Stomach smooth muscle (tissue), 2 donors: ENCODE data around the gene NFATC4.
"Not testable (repeated sequence)": the region's sequence is repeated elsewhere in the genome, so short reads cannot be mapped to it uniquely, and the experiment has no call there.

Experiments
- H3K27ac ChIP-seq: one replicate; pipeline ENCODE4 v1.7.0; 2013; ENCODE audit warnings: mild to moderate bottlenecking, low read length, inconsistent platforms
- H3K27me3 ChIP-seq, 2 donors: one replicate each; pipeline ENCODE4 v1.7.0; 2013; ENCODE audit warnings: low read length in 2 of 2; ENCODE audit not compliant: insufficient read depth in 2 of 2, control insufficient read depth in 1 of 2
- H3K36me3 ChIP-seq, 2 donors: one replicate each; pipeline ENCODE4 v1.7.0; 2013; ENCODE audit warnings: low read length in 2 of 2; ENCODE audit not compliant: control insufficient read depth in 2 of 2, insufficient read depth in 2 of 2
- H3K4me1 ChIP-seq: one replicate; pipeline ENCODE4 v1.7.0; 2013; ENCODE audit warnings: low read length; ENCODE audit not compliant: control insufficient read depth, insufficient read depth
- H3K4me3 ChIP-seq, 2 donors: one replicate each; pipeline ENCODE4 v1.7.0; 2013; ENCODE audit warnings: low read length in 2 of 2
- H3K9ac ChIP-seq, 2 donors: one replicate each; pipeline ENCODE4 v1.7.0; 2013; ENCODE audit warnings: low read length in 2 of 2, mild to moderate bottlenecking in 1 of 2
- H3K9me3 ChIP-seq, 2 donors: one replicate each; pipeline ENCODE4 v1.7.0; 2013; ENCODE audit warnings: low read length in 2 of 2; ENCODE audit not compliant: control insufficient read depth in 2 of 2
- donor health status: healthy.
- donor health status: Pancreatic carcinoma.

NFATC4 gene

DNA sequence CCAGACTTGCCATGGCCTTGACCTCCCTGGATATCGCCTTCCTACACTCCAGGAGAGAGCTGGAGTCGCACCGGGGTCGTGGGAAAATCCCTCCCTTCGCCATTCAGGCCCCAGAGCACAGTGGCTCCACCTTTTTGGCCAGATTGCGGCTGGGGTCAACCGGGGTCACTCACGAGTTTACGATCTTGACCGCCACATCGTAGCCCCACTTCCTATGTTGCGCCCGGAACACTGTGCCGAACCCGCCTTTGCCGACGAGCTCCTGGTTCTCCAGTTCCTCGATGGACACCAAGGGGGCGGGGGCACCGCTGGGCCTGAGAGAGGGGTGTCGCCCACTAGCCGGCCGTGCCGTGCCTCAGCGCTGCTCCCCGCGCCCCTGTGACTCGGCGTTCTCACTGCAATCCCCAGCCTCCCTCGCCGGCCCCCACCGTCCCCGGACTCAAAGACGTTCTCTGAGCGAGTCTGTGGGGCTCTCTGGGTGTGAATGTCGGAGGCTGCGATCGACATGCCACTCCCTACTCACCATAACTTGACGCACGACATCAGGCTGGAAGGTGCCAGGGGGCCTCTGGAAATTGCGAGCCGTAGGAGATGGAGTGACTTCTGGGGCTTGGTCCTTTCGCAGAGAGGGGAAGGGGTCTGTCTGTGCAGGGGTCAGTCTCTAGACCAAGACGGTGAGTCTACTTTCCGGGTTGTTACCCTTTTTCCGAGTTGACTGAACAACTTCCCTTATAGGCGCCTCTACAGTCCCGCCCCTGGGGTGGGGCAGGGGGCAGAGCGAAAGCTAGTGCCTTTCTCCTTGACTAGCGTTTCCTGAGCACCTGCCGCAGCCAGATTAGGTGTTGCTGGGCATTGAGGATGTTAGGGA, 28.5 kb upstream of the NFATC4 start, which contains the start of gene RIPK3:
Gene RIPK3 (minus strand): TSS at position 708 of the 868 bp plus-strand sequence. CDS start 165 bp downstream, at position 543.
- H3K9me3 ChIP-seq, result no peaks in the 10 kb centered on the region
- peaks cover 4% of the 10 kb centered on the region for H3K4me1 ChIP-seq
- peak within 1 kb of the TSS; percentile 24 for H3K27ac ChIP-seq
- no peaks in the 10 kb centered on the region for H3K36me3 ChIP-seq
- H3K9ac ChIP-seq, result no peak within 1 kb of the TSS
- H3K27me3 ChIP-seq, result peaks cover 28 to 32% of the 10 kb centered on the region in 2 donors
- H3K4me3 ChIP-seq, result peak within 1 kb of the TSS; percentile 46 to 61

- H3K9me3 ChIP-seq, result no peaks in the 10 kb centered on the region
- H3K27ac ChIP-seq, result no peak overlapping the region
- no peaks in the 10 kb centered on the region for H3K36me3 ChIP-seq
- H3K4me3 ChIP-seq, result no peak overlapping the region
- H3K4me1 ChIP-seq, result peaks cover 2% of the 10 kb centered on the region
- H3K9ac ChIP-seq, result no peak overlapping the region
- peaks cover 17 to 24% of the 10 kb centered on the region in 2 donors for H3K27me3 ChIP-seq
These were observed 27.4 kb upstream of the NFATC4 start for GRCh38 chr14:24340606-24341005.

GRCh38 chr14:24342889-24343288, 25.1 kb upstream of the NFATC4 start:
- no peaks in the 10 kb centered on the region for H3K36me3 ChIP-seq

DNA sequence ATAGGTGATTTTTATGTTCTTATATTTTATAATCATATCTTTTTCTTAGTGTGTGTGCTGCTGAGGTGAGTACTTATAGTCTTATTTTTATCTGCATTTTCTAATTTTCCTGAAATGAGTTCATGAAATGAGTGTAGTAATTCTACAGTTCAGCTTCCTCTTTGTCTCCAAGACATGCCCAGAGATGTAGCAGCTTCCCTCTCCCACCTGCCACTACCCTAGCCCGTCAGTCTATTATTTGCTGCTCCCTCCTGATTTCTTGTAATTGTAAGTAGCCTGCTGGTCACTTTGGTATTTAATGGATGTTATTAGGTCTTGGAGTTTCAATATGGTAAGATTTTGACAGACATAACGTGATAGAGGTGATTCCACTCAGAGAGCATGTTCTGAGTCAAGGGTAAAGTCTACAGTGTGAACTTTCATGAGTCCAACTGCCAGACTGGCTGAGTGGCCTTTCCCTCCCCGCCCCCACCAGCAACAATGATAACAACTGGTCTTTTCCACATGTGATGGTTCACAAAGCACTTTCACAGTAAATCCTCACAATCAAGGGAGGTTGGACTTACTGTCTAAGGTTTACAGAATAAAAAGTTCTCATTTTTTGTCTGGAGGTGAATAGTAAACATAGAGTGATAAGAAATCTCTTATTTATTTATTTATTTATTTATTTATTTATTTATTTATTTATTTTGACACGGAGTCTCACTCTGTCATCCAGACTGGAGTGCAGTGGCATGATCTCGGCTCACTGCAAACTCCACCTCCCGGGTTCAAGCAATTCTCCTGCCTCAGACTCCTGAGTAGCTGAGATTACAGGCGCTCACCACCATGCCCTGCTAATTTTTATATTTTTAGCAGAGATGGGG, 24.0 kb upstream of the NFATC4 start:
- Histone ChIP-seq H3K27ac (no peak overlapping the region), H3K27me3 (peaks cover 7 to 9% of the 10 kb centered on the region in 2 donors), H3K36me3 (no peaks in the 10 kb centered on the region), H3K4me3 (no peak overlapping the region), H3K9ac (no peak overlapping the region), H3K9me3 (no peaks in the 10 kb centered on the region), H3K4me1 (peaks cover 2% of the 10 kb centered on the region)

More at GRCh38 chr14:24342889-24343288, 25.1 kb upstream of the NFATC4 start:
- Histone ChIP-seq H3K4me3 (no peak overlapping the region), H3K9ac (no peak overlapping the region), H3K9me3 (no peaks in the 10 kb centered on the region), H3K27me3 (peaks cover 11 to 12% of the 10 kb centered on the region in 2 donors), H3K27ac (no peak overlapping the region), H3K4me1 (peaks cover 2% of the 10 kb centered on the region)

DNA sequence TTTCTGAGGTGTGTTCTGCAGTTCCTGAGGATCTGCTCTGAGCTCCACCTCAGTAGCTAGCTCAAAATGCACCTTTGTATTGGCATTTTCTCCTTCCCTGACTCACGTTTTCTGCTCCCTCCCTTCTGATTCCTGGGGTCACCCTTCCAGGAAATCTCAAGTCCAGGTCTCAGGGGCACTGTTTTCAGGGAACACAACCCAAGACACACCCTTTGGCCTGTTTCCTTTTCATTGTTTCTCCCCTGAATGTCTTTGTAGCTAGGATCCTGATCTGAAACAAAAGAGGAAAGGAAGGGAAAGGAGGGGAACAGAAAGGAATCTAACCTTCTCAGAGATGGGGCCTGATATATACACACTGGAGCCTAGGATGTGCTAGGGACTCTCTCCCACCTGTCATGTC, 20.9 kb upstream of the NFATC4 start:
- H3K9me3 ChIP-seq, result no peaks in the 10 kb centered on the region
- H3K9ac ChIP-seq, result no peak overlapping the region
- no peaks in the 10 kb centered on the region for H3K4me1 ChIP-seq
- H3K36me3 ChIP-seq, result no peaks in the 10 kb centered on the region
- peaks cover 0 to 11% of the 10 kb centered on the region in 2 donors for H3K27me3 ChIP-seq
- no peak overlapping the region for H3K4me3 ChIP-seq
- no peak overlapping the region for H3K27ac ChIP-seq

DNA sequence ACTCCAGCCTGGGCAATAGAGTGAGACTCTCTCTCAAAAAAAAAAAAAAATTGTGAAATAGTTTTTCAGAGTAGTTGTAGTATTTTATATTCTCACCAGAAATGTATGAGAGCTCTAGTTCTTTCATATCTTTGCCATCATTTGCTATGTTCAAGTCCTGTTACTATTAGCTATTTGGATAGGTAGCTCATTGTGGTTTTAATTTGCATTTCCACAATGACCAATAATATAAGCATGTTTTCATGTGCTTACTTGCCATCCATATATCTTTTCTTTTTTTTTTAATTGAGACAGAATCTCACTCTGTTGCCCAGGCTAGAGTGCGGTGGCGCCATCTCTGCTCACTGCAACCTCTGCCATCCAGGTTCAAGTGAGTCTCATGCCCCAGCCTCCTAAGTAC, 19.8 kb upstream of the NFATC4 start:
- H3K27me3 ChIP-seq, result peaks cover 0 to 11% of the 10 kb centered on the region in 2 donors
- H3K4me3 ChIP-seq, result no peak overlapping the region
- H3K27ac ChIP-seq, result no peak overlapping the region

GRCh38 chr14:24349742-24350141, 18.2 kb upstream of the NFATC4 start:
- H3K36me3 ChIP-seq, result no peaks in the 10 kb centered on the region

More for the DNA sequence above, 19.8 kb upstream of the NFATC4 start:
- no peaks in the 10 kb centered on the region for H3K9me3 ChIP-seq
- H3K36me3 ChIP-seq, result no peaks in the 10 kb centered on the region
- no peak overlapping the region for H3K9ac ChIP-seq
- no peaks in the 10 kb centered on the region for H3K4me1 ChIP-seq

GRCh38 chr14:24351517-24351916, 16.5 kb upstream of the NFATC4 start:
- Histone ChIP-seq H3K9ac (no peak overlapping the region), H3K4me3 (no peak overlapping the region), H3K36me3 (no peaks in the 10 kb centered on the region), H3K9me3 (no peaks in the 10 kb centered on the region), H3K27me3 (peaks cover 0 to 8% of the 10 kb centered on the region in 2 donors), H3K4me1 (no peaks in the 10 kb centered on the region), H3K27ac (no peak overlapping the region)

More at GRCh38 chr14:24349742-24350141, 18.2 kb upstream of the NFATC4 start:
- Histone ChIP-seq H3K4me3 (no peak overlapping the region), H3K4me1 (no peaks in the 10 kb centered on the region), H3K27me3 (peaks cover 0 to 10% of the 10 kb centered on the region in 2 donors), H3K27ac (no peak overlapping the region), H3K9me3 (no peaks in the 10 kb centered on the region), H3K9ac (no peak overlapping the region)

DNA sequence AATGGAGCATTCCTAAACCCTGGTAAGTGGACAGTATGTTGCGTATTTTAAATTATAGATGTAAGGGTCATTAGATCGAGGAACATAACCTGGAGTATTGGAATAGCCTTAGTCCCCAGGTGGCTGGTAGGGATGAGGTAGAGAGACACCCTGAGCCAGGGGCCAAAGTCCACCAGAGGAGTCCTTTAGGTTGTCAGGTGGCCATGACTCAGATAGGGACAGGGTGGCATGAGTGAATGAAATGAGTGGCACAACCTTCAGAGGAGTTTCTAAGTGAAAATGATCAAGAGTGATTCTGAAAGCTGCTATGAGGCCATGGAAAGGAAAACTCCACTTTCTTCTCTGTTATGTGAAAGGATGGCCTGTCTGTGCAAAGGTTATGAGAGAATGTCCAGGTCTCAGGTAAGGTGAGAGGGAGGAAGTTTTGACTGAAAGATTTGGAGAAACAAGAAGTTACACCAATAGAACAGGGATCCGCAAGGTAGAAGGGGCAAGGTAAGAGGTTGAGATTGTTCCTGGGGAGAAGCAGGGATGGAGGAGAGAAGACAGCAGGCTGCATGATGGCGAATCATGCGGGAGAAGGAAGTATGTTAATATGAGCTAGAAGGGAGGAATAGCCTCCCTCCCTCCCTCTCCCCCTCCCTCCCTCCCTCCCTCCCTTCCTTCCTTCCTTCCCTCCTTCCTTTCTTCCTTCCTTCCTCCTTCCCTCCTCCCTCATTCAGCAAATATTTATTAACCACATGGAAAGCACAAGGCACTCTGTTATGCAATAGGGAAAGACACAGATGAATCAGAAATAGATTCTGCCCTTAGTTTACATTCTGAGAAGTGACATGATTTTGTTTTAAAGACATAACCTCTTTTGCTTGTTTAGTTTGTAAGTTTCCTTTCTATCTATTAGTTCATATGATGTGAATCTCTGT, 14.2 kb upstream of the NFATC4 start:
- Histone ChIP-seq H3K27ac (no peak overlapping the region), H3K4me1 (no peaks in the 10 kb centered on the region), H3K36me3 (no peaks in the 10 kb centered on the region), H3K9ac (no peak overlapping the region), H3K4me3 (no peak overlapping the region), H3K27me3 (peaks cover 0 to 8% of the 10 kb centered on the region in 2 donors), H3K9me3 (no peaks in the 10 kb centered on the region)

- H3K9me3 ChIP-seq, H3K4me3 ChIP-seq, H3K27me3 ChIP-seq, H3K4me1 ChIP-seq, H3K27ac ChIP-seq, H3K36me3 ChIP-seq, H3K9ac ChIP-seq: not testable (repeated sequence)
These were observed 13.5 kb upstream of the NFATC4 start for GRCh38 chr14:24354482-24354825.
